Coronary artery (tissue), 2 donors: Measurements from ENCODE around the gene NAT8L.

Experiments
- DNase-seq: peaks from one replicate; pipeline ENCODE4 v3.0.0-alpha.2; 2017; ENCODE audit warnings: low spot score
- H3K27ac ChIP-seq, 2 donors: fragments of 200-600 bp; sonication (generic); one replicate each; pipeline ENCODE4 v1.5.1; 2016 to 2019
- H3K4me3 ChIP-seq: fragments of 200-600 bp; sonication (generic); 2 replicates; pipeline ENCODE4 v1.5.1; 2016; ENCODE audit warnings: mild to moderate bottlenecking, moderate library complexity
- TF ChIP-seq, protein P1 (sequence below): fragments of 200-600 bp; sonication (generic); IDR thresholded peaks from one replicate; pipeline ENCODE4 v1.5.1; 2019; ENCODE audit warnings: antibody characterized with exemption

The NAT8L gene

GRCh38 chr4:2067446-2068197, 8.5 kb downstream of the NAT8L start:
- H3K27ac ChIP-seq = no peak overlapping the region
- DNase-seq = no peak
- TF ChIP-seq, protein P1, sequence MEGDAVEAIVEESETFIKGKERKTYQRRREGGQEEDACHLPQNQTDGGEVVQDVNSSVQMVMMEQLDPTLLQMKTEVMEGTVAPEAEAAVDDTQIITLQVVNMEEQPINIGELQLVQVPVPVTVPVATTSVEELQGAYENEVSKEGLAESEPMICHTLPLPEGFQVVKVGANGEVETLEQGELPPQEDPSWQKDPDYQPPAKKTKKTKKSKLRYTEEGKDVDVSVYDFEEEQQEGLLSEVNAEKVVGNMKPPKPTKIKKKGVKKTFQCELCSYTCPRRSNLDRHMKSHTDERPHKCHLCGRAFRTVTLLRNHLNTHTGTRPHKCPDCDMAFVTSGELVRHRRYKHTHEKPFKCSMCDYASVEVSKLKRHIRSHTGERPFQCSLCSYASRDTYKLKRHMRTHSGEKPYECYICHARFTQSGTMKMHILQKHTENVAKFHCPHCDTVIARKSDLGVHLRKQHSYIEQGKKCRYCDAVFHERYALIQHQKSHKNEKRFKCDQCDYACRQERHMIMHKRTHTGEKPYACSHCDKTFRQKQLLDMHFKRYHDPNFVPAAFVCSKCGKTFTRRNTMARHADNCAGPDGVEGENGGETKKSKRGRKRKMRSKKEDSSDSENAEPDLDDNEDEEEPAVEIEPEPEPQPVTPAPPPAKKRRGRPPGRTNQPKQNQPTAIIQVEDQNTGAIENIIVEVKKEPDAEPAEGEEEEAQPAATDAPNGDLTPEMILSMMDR = no peak
- H3K4me3 ChIP-seq = no peak overlapping the region

DNA sequence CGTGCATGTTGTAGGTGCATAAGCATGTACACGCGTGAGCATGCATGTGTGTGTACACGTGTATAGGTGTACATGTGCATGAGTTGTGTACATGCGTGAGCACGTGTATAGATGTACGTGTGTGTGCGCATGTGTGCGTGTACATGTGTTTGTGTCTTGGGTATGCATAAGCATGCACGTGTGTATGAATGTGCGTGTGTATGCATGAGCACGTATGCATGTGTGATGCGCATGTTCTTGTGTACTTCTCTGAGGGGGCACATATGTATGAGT, 9.0 kb downstream of the NAT8L start:
- TF ChIP-seq, protein P1 = no peak
- no peak for DNase-seq
- Histone ChIP-seq H3K4me3 (no peak overlapping the region), H3K27ac (no peak overlapping the region)

DNA sequence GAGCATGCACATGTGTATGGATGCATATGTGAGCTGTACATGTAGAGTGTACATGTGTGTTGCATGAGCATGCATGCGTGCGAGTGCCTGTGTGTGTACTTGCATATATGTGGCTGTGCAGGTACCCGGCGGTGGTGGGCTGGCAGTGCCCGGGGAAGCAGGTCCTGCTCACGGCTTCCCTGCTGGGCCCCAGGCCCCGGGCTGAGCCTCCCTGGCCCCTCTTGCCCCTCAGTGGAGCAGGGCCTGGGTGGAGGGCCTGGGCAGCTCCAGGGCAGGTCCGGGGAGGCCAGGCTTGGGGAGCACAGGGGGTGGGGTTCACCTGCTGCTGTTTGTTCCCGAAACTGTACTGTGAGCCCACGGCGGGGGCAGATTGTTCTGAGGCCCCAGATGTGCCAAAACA, 9.4 kb downstream of the NAT8L start:
- no peak overlapping the region for H3K27ac ChIP-seq
- H3K4me3 ChIP-seq = no peak overlapping the region
- TF ChIP-seq, protein P1 = no peak
- no peak for DNase-seq

DNA sequence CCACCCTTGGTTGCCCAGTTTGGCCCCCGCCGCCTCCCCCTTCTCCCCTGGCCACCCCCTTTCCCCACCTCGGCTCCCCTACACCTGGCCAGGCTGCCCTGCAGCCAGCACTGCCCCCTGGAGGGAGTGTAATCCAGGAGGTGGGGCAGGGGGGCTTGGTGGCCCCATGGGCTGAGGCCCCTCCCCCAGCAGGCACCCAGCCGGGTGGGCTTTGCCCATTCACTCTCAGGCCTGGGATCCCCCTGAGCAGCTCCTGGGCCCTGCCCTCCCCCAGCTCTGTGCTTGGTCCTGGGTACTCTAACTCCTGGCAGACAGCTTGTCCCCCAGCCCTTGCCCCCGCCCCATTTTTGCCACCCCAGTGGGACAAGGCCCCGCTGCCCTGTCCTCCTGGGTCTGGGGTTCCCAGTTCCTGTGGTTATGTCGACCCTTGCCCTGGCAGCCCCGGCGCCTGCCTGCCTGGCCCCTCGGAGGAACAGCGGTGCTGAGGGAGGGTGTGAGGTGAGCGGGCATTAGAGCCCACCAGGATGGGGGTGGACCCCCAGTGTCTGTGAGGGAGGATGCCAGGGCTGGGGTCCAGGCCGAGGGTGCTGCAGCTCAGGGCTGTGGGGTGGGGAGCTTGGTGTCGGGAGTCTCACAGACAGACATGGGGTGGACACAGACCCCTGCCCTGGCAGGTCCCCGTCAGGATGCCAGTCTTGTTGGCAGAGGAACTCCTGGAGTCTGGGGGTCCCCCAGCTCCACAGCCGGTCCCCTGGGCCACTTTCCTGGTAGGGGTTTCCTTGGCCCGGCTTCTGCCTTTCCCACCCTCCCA, 10.2 kb downstream of the NAT8L start:
- DNase-seq = no peak
- TF ChIP-seq, protein P1 = no peak
- Histone ChIP-seq H3K27ac (no peak overlapping the region), H3K4me3 (no peak overlapping the region)

- Histone ChIP-seq H3K27ac (no peak overlapping the region), H3K4me3 (no peak overlapping the region)
- no peak for DNase-seq
- TF ChIP-seq, protein P1 = no peak
Observed at GRCh38 chr4:2069986-2070385, 10.9 kb downstream of the NAT8L start.

DNA sequence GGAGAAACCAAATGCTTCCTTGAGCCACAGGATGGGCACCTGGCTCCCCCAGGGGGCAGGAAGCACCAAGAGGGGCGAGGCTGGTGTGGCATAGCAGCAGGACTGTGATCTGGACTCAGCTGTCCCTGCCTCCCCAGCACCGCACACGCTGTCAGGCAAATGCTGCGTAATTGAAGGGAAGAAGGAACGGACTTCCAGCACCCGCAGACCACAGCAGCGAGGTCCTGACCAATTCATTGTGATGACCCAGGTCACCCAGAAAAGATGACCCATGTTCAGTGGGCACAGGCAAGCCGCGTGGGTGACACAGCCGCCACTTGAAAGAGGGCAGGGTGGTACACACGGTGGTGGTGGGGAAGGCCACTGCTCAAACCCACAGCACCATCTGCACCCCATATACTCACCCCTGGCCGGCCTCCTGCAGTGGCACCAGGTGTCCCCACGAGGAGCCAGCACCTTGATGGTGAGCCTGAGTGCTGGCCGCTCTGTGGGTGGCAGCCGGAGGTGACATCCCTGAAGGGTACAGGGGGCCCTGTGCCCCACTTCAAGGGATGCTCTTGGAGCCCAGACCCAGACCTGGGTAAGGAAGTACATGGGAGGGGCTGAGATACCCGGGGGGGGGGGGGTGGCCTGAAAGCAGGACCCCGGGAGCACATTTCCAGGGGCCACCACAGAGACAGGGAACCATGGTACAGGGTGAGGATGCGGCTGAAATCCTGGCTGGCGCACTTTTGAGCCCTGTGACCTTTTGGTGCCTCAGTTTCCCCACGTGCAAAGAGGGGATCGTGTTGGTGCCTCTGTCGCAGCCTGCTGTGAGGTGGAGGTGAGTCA, 11.5 kb downstream of the NAT8L start:
- Histone ChIP-seq H3K4me3 (no peak overlapping the region), H3K27ac (no peak overlapping the region)
- DNase-seq = no peak
- TF ChIP-seq, protein P1 = no peak
